ENCODE measurements around the gene SKA3.
"Not testable (repeated sequence)": the region's sequence is repeated elsewhere in the genome, so short reads cannot be mapped to it uniquely, and the experiment has no call there.

SKA3 gene

GRCh38 chr13:21216332-21216731 is 40.0 kb upstream of the SKA3 start:
- H3K9me3 ChIP-seq (ENCODE audit: severe bottlenecking), result peaks cover 11% of the 10 kb centered on the region
- no peak overlapping the region for H3K4me3 ChIP-seq (ENCODE audit: low read depth, low read length)
- no peak for DNase-seq
- TF ChIP-seq, protein P1, sequence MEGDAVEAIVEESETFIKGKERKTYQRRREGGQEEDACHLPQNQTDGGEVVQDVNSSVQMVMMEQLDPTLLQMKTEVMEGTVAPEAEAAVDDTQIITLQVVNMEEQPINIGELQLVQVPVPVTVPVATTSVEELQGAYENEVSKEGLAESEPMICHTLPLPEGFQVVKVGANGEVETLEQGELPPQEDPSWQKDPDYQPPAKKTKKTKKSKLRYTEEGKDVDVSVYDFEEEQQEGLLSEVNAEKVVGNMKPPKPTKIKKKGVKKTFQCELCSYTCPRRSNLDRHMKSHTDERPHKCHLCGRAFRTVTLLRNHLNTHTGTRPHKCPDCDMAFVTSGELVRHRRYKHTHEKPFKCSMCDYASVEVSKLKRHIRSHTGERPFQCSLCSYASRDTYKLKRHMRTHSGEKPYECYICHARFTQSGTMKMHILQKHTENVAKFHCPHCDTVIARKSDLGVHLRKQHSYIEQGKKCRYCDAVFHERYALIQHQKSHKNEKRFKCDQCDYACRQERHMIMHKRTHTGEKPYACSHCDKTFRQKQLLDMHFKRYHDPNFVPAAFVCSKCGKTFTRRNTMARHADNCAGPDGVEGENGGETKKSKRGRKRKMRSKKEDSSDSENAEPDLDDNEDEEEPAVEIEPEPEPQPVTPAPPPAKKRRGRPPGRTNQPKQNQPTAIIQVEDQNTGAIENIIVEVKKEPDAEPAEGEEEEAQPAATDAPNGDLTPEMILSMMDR (IDR thresholded peaks at IDR 0.05; ENCODE audit: low read depth, low read length), result no peak
- H3K27me3 ChIP-seq (ENCODE audit: insufficient read depth, low read depth, severe bottlenecking), result no peaks in the 10 kb centered on the region
- no peaks in the 10 kb centered on the region for H3K36me3 ChIP-seq
- no peak overlapping the region for H3K27ac ChIP-seq

- peaks cover 12% of the 10 kb centered on the region for H3K9me3 ChIP-seq (ENCODE audit: severe bottlenecking)
- H3K27me3 ChIP-seq (ENCODE audit: insufficient read depth, low read depth, severe bottlenecking); H3K27ac ChIP-seq; H3K4me3 ChIP-seq (ENCODE audit: low read depth, low read length); DNase-seq; H3K36me3 ChIP-seq: not testable (repeated sequence)
Measured at GRCh38 chr13:21215419-21215818, 39.1 kb upstream of the SKA3 start.

DNA sequence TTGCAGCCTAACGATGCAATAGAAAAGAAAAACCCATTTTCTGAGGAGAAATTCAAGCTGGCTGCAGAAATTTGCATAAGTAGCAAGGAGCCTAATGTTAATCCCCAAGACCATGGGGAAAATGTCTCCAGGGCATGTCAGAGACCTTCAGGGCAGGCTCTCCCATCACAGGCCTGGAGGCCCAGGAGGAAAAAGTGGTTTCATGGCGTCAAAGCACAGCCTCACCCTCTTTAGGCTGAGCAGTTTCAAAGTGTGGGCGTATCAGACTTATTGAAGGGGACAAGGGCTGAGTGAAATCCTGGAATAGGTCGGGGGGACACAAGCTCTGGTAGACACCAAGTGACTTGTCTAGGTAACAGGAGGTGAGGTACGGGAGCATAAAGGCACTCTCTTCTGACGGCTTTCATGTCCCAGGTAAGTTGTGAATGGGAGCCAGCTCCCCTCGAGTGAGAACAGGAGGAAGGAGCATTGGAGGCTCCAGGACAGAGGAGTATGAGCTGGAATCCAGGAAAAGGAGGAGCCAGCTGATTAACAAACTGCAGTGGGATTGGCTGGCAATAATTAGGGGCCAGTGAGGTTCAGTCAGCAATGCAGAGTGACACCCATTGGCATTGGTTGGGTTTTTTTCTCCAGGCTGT is 35.9 kb upstream of the SKA3 start:
- TF ChIP-seq, protein P1 (IDR thresholded peaks at IDR 0.05; ENCODE audit: low read depth, low read length), result no peak
- Histone ChIP-seq H3K27me3 (ENCODE audit: insufficient read depth, low read depth, severe bottlenecking) (no peaks in the 10 kb centered on the region), H3K27ac (no peak overlapping the region), H3K4me3 (ENCODE audit: low read depth, low read length) (no peak overlapping the region), H3K9me3 (ENCODE audit: severe bottlenecking) (peaks cover 13% of the 10 kb centered on the region), H3K36me3 (no peaks in the 10 kb centered on the region)
- no peak for DNase-seq

GRCh38 chr13:21208652-21209154 is 32.4 kb upstream of the SKA3 start:
- DNase-seq, result no peak
- no peak overlapping the region for H3K4me3 ChIP-seq (ENCODE audit: low read depth, low read length)
- TF ChIP-seq, protein P1 (IDR thresholded peaks at IDR 0.05; ENCODE audit: low read depth, low read length), result no peak
- no peaks in the 10 kb centered on the region for H3K36me3 ChIP-seq
- no peak overlapping the region for H3K27ac ChIP-seq
- peaks cover 15% of the 10 kb centered on the region for H3K9me3 ChIP-seq (ENCODE audit: severe bottlenecking)
- no peaks in the 10 kb centered on the region for H3K27me3 ChIP-seq (ENCODE audit: insufficient read depth, low read depth, severe bottlenecking)

DNA sequence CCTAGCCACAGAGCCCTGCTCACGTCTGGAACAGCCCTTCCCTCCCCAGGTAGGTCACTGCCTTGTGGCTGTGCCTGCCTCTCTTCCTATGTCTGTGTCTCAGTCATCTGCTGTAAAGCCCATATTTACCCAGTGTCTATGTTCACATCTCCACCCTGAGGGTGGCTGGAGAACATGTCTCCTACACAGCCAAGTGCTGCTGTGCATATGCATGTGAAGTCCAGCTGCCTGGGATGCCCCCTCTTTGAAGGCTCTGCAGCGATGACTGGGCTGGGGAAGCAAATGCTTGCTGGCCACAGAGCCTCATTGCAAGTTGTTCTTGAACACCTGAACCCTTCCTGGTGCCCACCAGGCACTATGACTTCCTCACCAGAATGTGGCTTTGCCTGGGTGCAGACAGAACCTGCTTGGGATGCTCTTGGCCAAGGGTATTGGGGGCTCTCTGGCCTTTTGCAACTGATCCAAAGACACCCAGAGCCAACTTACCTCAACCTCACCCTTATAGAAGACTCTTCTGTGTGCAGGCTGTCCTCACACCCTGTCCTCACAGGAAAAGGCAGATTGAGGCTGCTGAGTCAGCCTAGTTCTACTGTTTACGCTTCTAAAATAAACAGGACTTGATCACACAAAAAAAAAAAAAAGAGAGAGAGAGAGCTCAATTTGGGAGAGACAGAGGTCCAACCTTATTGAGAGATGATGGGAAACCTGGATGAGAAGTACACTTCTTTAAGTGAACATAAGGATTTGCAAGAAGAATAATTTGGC is 26.6 kb upstream of the SKA3 start:
- no peak overlapping the region for H3K4me3 ChIP-seq (ENCODE audit: low read depth, low read length)
- no peaks in the 10 kb centered on the region for H3K27me3 ChIP-seq (ENCODE audit: insufficient read depth, low read depth, severe bottlenecking)
- H3K36me3 ChIP-seq, result no peaks in the 10 kb centered on the region
- TF ChIP-seq, protein P1 (IDR thresholded peaks at IDR 0.05; ENCODE audit: low read depth, low read length), result no peak
- H3K9me3 ChIP-seq (ENCODE audit: severe bottlenecking), result peaks cover 9% of the 10 kb centered on the region
- DNase-seq, result no peak
- H3K27ac ChIP-seq, result no peak overlapping the region

GRCh38 chr13:21201456-21202190 is 25.3 kb upstream of the SKA3 start:
- not testable (repeated sequence) for H3K36me3 ChIP-seq; DNase-seq; H3K9me3 ChIP-seq (ENCODE audit: severe bottlenecking); H3K4me3 ChIP-seq (ENCODE audit: low read depth, low read length); H3K27me3 ChIP-seq (ENCODE audit: insufficient read depth, low read depth, severe bottlenecking); H3K27ac ChIP-seq

GRCh38 chr13:21198391-21198790 is 22.0 kb upstream of the SKA3 start:
- not testable (repeated sequence) for H3K27ac ChIP-seq, DNase-seq

GRCh38 chr13:21197606-21198225 is 21.4 kb upstream of the SKA3 start:
- H3K27ac ChIP-seq; DNase-seq; H3K27me3 ChIP-seq (ENCODE audit: insufficient read depth, low read depth, severe bottlenecking); H3K36me3 ChIP-seq; H3K9me3 ChIP-seq (ENCODE audit: severe bottlenecking); H3K4me3 ChIP-seq (ENCODE audit: low read depth, low read length): not testable (repeated sequence)

More at GRCh38 chr13:21198391-21198790, 22.0 kb upstream of the SKA3 start:
- not testable (repeated sequence) for H3K27me3 ChIP-seq (ENCODE audit: insufficient read depth, low read depth, severe bottlenecking); H3K9me3 ChIP-seq (ENCODE audit: severe bottlenecking); H3K36me3 ChIP-seq; H3K4me3 ChIP-seq (ENCODE audit: low read depth, low read length)

DNA sequence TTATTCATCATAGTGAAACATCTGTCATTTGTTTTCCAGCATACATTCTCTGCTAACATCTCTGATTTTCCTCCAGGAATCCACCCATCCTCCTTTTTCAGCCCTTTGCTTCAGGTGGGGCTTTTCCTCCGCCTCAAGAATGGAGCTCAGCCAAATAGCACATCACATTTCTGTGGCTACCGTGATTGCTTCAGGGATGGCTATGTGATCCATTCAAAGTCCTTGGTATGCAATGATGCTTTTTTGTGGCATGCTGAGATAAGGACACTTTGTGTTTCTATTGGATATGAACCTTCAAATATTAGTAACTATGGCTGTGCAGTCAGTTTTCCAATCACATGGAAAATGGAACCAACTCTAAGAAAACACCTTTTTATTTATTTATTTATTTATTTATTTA is 18.4 kb upstream of the SKA3 start:
- not testable (repeated sequence) for H3K27ac ChIP-seq; DNase-seq; H3K9me3 ChIP-seq (ENCODE audit: severe bottlenecking); H3K27me3 ChIP-seq (ENCODE audit: insufficient read depth, low read depth, severe bottlenecking); H3K36me3 ChIP-seq; H3K4me3 ChIP-seq (ENCODE audit: low read depth, low read length)

Data from WERI-Rb-1 (cell line).